ENCODE results near the gene BPIFA1. TPM values are rescaled to one million over a fixed set of nuclear protein-coding genes. Genes with fewer than 3 reads are reported as not detected.

The BPIFA1 gene
- total RNA-seq, 2 donors from 2014 or later = not detected

DNA sequence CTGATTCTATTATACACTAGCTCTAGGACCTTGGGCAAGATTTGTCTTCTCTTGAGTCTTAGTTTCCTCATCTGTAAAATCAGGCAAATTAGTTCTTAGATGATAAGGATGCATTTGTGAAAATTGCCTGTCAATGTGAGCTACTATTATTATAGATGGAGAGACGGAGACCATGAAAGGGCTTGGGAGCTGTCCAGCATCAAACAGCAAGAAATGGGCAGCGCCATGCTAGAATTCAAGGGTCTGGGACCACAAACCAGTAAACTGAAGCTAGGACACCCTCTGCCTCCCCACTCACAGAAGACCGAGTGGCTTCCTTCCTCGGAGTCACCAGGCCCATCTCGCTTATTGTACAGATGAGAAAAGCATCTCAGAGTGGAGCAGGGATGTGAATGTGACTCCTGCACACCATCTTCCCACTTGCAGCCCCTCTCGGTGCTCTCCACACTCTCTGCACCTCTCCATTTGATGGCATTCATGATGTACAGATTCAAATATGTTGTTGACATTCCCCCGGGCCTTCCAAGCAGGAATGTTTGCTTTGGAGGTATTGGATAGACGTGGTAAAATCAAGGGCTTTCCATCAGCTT, 42.8 kb upstream of the BPIFA1 start:
- TF ChIP-seq, protein P1, sequence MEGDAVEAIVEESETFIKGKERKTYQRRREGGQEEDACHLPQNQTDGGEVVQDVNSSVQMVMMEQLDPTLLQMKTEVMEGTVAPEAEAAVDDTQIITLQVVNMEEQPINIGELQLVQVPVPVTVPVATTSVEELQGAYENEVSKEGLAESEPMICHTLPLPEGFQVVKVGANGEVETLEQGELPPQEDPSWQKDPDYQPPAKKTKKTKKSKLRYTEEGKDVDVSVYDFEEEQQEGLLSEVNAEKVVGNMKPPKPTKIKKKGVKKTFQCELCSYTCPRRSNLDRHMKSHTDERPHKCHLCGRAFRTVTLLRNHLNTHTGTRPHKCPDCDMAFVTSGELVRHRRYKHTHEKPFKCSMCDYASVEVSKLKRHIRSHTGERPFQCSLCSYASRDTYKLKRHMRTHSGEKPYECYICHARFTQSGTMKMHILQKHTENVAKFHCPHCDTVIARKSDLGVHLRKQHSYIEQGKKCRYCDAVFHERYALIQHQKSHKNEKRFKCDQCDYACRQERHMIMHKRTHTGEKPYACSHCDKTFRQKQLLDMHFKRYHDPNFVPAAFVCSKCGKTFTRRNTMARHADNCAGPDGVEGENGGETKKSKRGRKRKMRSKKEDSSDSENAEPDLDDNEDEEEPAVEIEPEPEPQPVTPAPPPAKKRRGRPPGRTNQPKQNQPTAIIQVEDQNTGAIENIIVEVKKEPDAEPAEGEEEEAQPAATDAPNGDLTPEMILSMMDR (IDR thresholded peaks at IDR 0.05) = no peak
- Histone ChIP-seq H3K27ac (no peak overlapping the region), H3K27me3 (replicated peaks; ENCODE audit: insufficient read depth) (no peaks in the 10 kb centered on the region), H3K4me3 (no peak overlapping the region), H3K36me3 (no peaks in the 10 kb centered on the region), H3K9me3 (no peaks in the 10 kb centered on the region), H3K4me1 (ENCODE audit: control insufficient read depth in 1 of 2, low read depth in 2 of 2) (no peaks in the 10 kb centered on the region)
- ATAC-seq (ENCODE audit: insufficient number of reproducible peaks, low FRiP score, low read depth) = no peak
- DNase-seq (ENCODE audit: low spot score) = no peak

DNA sequence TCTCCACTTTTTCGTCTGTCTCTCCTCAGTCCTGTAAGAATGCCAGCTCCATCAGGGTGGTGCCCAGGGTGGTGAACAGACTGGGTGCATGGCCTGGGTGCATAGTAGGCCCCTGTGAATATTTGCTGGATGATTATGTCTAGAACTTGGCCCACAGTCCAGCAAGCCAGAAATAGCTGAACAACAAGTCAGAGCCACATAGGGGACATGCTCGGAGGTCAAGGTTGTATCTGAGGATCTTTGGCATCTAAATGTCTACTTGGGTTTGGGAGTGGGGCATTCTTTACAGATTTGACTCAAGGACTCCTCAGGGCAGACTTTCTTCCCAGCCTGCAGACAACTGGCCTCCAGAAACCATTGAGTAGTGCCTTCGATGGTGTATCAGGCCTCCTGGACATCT, 36.8 kb upstream of the BPIFA1 start:
- no peak for DNase-seq (ENCODE audit: low spot score)
- TF ChIP-seq, protein P1 (IDR thresholded peaks at IDR 0.05) = no peak
- no peak for ATAC-seq (ENCODE audit: insufficient number of reproducible peaks, low FRiP score, low read depth)
- Histone ChIP-seq H3K27ac (no peak overlapping the region), H3K36me3 (no peaks in the 10 kb centered on the region), H3K9me3 (no peaks in the 10 kb centered on the region), H3K4me1 (ENCODE audit: control insufficient read depth in 1 of 2, low read depth in 2 of 2) (no peaks in the 10 kb centered on the region), H3K4me3 (no peak overlapping the region), H3K27me3 (replicated peaks; ENCODE audit: insufficient read depth) (no peaks in the 10 kb centered on the region)

- no peak for ATAC-seq (ENCODE audit: insufficient number of reproducible peaks, low FRiP score, low read depth)
- Histone ChIP-seq H3K4me1 (ENCODE audit: control insufficient read depth in 1 of 2, low read depth in 2 of 2) (no peaks in the 10 kb centered on the region), H3K9me3 (no peaks in the 10 kb centered on the region), H3K27me3 (replicated peaks; ENCODE audit: insufficient read depth) (no peaks in the 10 kb centered on the region), H3K4me3 (no peak overlapping the region), H3K36me3 (no peaks in the 10 kb centered on the region), H3K27ac (no peak overlapping the region)
- TF ChIP-seq, protein P1 (IDR thresholded peaks at IDR 0.05) = no peak
- no peak for DNase-seq (ENCODE audit: low spot score)
These were observed 33.3 kb upstream of the BPIFA1 start for GRCh38 chr20:33202451-33202850.

DNA sequence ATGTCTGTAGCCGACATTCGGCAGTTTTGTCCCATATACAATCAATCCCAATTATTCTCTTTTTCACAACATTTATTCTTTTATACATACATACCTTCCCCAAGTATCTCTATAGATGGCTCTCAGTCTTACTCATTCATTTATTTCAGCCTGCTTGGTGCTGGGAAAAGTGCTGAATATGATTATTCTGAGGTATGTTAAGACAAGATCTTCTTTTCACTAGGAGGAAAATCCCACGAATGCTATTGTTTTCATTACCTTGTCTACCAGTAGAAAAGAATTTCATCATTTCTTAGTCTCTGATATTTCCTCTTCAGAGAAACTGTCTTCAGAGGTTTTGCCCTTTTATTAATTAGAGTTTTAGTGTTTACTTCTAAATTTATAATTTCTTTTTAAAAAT, 32.4 kb upstream of the BPIFA1 start:
- ATAC-seq (ENCODE audit: insufficient number of reproducible peaks, low FRiP score, low read depth) (no peak), DNase-seq (ENCODE audit: low spot score) (no peak)
- no peak overlapping the region for H3K27ac ChIP-seq
- H3K4me1 ChIP-seq (ENCODE audit: control insufficient read depth in 1 of 2, low read depth in 2 of 2) = no peaks in the 10 kb centered on the region
- TF ChIP-seq, protein P1 (IDR thresholded peaks at IDR 0.05) = no peak
- H3K36me3 ChIP-seq = no peaks in the 10 kb centered on the region
- H3K9me3 ChIP-seq = no peaks in the 10 kb centered on the region
- H3K4me3 ChIP-seq = no peak overlapping the region
- no peaks in the 10 kb centered on the region for H3K27me3 ChIP-seq (replicated peaks; ENCODE audit: insufficient read depth)

GRCh38 chr20:33209789-33210188, 26.0 kb upstream of the BPIFA1 start:
- Histone ChIP-seq H3K27me3 (replicated peaks; ENCODE audit: insufficient read depth) (no peaks in the 10 kb centered on the region), H3K4me3 (no peak overlapping the region), H3K4me1 (ENCODE audit: control insufficient read depth in 1 of 2, low read depth in 2 of 2) (no peaks in the 10 kb centered on the region), H3K36me3 (no peaks in the 10 kb centered on the region), H3K27ac (no peak overlapping the region), H3K9me3 (no peaks in the 10 kb centered on the region)
- DNase-seq (ENCODE audit: low spot score) (no peak), ATAC-seq (ENCODE audit: insufficient number of reproducible peaks, low FRiP score, low read depth) (no peak)
- TF ChIP-seq, protein P1 (IDR thresholded peaks at IDR 0.05) = no peak
